PC-9 (cell line): ENCODE measurements around the gene TOX3.

ENCODE experiments used
- EZH2 ChIP-seq: fragments of 200-600 bp; sonication (generic); IDR thresholded peaks from 2 replicates; pipeline ENCODE4 v1.8.0; 2017; ENCODE audit warnings: antibody characterized with exemption, low read depth
- TF ChIP-seq, protein P1 (sequence below): fragments of 200-600 bp; sonication (generic); conservative IDR thresholded peaks from 2 replicates; pipeline ENCODE4 v1.6.1; 2017; ENCODE audit warnings: mixed run types, antibody characterized with exemption, mild to moderate bottlenecking, moderate library complexity

DNA sequence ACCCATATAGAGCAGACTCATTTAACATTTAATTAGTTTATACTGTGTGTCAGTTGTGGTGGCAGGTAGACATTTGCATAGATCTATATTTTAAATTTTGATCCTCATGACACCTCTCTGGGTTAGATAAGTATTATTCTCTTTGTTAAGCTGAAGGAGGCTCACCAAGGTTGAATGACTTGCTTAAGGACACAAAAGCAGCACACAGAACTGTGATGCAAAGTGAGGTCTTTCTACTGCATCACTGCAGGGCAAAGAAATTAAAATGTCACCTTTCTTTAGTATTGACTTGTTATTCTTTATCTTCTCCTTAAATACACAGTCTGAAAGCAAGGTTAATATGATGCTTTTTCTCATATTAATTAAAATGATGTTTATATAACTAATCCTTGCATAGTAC, 8.6 kb upstream of the TOX3 start:
- TF ChIP-seq, protein P1, sequence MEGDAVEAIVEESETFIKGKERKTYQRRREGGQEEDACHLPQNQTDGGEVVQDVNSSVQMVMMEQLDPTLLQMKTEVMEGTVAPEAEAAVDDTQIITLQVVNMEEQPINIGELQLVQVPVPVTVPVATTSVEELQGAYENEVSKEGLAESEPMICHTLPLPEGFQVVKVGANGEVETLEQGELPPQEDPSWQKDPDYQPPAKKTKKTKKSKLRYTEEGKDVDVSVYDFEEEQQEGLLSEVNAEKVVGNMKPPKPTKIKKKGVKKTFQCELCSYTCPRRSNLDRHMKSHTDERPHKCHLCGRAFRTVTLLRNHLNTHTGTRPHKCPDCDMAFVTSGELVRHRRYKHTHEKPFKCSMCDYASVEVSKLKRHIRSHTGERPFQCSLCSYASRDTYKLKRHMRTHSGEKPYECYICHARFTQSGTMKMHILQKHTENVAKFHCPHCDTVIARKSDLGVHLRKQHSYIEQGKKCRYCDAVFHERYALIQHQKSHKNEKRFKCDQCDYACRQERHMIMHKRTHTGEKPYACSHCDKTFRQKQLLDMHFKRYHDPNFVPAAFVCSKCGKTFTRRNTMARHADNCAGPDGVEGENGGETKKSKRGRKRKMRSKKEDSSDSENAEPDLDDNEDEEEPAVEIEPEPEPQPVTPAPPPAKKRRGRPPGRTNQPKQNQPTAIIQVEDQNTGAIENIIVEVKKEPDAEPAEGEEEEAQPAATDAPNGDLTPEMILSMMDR = no peak
- no peak for TF ChIP-seq EZH2
